Measurements from ENCODE around the gene SSC5D.

Gene SSC5D

DNA sequence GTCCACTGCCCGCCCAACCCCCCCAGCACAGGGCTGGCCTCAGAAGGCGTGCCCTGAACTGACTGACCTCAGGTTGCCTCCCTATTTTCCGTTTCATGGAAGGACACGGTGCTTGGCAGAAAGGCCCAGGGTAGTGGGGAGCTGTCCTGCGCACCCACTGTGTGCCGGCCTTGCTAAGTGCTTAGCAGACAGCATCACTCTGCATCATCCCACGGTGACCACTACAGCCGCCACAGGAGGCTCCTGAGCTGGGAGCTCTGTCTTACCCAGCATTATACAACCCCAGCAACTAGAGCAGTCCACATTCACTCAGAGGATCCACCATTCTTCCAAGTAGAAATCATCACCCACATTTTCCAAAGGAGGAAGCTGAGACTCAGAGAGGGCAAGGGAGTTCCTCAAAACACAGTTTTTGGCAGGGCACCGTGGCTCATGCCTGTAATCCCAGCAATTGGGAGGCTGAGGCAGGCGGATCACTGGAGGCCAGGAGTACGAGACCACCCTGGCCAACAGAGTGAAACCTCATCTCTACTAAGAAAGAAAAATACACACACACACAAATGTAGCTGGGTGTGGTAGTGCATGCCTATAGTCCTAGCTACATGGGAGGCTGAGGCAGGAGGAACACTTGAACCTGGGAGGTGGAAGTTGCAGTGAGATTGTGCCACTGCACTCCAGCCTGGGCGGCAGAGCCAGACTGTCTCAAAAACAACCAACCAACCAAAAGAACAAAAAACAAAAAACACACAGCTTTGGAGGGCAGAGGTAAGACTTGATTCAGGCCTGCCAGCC lies 47.1 kb downstream of the SSC5D start:
- in situ Hi-C loops (cut with HindIII; ENCODE audit: low sequenced_read_pairs): no loop called here

DNA sequence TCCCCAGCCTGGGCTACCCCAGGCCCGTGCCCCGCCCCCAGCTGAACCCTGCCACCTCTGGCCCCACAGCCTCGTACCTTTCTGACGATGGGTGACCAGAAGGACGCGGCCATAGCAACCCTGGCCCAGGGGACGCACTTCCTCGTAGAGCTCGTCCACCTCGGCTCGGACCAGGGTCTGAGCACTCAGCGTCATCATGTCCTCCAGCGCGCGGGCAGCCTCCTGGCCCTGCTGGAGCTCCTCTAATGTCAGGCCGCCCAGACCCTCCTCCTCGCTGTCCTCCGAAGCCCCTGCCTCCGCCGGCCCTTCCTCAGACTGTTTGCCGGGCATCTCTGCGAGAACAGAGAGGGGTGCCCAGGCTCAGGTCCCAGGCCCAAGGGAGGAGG lies 47.7 kb downstream of the SSC5D start:
- in situ Hi-C loops (cut with HindIII; ENCODE audit: low sequenced_read_pairs): no loop called here

DNA sequence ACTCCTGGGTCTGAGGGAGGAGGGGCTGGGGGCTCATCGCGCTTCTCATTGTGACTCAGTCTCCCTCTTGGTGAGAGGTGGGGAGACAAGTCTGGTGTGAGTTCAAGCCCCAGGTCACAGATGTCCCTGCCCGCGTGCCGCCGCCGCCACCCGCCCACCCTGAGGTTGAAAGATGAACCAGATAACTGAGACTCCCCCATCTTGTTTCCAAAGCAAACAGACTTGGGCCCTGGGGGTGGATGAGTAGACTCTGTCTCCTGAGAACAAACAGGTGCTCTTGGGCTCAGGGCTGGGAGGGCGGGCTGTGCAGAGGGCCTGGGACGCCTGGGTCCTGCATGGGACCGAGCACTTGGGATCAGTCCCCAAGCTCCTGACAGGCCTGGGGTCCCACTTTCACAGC lies 48.1 kb downstream of the SSC5D start:
- in situ Hi-C loops (cut with HindIII; ENCODE audit: low sequenced_read_pairs): no loop called here

DNA sequence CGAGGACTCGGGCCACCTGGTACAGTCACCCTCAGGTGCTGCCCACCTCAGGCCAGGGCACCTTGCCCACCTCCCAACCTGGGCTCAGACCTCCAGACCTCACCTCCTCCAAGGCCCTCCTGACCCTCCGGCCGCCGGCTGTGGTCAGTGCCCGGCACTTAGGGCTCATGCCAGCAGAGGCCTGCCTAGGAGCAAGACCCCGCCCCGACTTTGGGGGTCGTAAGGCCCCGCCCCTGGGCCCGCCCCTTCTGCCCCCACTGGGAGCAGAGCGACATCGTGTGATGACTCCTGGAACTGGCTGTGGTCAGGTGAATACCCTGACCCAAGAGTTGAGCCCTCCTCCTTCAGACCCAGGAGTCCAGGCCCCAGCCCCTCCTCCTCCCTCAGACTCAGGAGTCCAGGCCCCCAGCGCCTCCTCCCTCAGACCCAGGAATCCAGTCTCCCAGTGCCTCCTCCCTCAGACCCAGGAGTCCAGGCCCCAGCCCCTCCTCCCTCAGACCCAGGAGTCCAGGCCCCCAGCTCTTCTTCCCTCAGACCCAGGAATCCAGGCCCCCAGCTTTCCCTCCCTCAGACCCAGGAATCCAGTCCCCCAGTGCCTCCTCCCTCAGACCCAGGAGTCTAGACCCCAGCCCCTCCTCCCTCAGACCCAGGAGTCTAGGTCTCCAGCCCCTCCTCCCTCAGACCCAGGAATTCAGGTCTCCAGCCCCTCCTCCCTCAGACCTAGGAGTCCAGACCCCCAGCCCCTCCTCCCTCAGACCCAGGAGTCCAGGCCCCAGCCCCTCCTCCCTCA lies 48.9 kb downstream of the SSC5D start, which contains the start of gene SBK2:
SBK2 (minus strand) TSS at position 183 of the 790 bp plus-strand sequence. CDS start 839 bp downstream, outside the sequence.
- in situ Hi-C loops (cut with HindIII; ENCODE audit: low sequenced_read_pairs): no loop called here

DNA sequence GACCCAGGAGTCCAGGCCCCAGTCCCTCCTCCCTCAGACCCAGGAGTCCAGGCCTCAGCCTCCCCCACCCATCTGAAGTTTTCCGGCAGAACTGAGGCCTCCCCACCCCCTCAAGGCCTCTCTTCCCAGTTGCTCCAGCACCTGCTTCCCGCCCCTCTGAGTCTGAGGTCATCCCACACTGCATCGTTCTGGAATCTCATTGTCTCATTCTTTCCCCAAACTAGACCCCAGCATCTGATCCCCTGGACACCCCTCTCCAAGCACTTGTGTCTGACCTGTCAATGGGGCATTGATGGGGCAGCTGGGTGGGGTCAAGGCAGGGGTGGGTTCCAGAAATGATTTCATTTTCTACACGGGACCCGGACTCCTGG lies 49.5 kb downstream of the SSC5D start:
- in situ Hi-C loops (cut with HindIII; ENCODE audit: low sequenced_read_pairs): no loop called here

DNA sequence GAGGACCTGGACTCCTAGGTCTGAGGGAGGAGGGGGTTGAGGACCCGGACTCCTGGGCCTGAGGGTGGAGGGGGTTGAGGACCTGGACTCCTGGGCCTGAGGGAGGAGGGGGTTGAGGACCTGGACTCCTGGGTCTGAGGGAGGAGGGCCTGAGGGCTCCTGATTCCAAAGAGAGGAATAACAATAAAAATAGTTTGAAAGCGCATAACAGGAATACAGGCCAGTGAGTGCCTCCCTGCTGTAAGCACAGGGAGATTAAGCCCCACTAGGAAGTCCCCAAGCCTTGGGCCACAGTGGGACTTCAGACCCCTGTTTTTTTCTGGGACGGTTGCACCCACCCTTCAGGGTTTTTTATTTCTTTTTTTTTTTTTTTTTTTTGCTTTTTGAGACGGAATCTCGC lies 49.9 kb downstream of the SSC5D start:
- in situ Hi-C loops (cut with HindIII; ENCODE audit: low sequenced_read_pairs): no loop called here

DNA sequence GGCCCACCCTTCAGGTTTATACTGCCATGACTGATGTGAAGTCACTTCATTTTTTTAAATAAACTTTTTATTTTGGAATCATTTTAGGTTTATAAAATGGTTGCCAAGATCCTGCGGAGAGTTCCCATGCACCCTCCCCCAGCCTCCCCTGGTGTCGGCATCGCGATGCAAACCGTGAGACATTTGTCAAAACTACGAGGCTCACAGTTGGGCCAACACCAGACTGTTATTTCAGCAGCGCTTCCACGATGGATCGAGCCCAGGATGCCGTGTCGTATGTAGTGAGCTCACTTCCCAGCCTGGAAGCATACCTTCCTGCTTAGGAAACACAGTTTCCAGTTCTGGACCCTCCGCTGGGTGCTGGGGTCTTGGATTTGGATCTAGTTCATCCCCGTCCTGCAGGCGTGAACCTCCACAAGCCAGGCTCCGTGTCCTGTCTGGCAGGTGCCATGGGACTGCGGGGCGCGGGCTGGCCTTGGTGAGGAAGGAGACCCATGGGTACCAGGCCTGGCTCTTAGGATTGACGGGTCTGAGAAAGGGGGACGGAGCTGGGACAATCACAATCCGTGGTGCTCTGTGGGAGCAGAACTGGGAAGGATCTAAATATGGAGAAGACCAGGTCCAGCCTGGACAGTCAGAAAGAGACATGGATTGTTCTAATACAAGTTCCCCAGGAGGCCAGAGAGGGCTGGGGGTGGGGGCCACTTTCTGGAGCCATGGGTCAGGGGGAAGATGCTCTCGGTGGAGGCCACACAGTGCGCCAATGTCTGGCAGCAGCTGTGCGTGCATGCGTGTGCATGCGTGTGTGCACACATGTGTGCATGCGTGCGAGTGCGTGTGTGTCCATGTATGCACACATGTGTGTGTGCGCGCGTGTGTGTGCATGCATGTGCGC lies 51.1 kb downstream of the SSC5D start:
- in situ Hi-C loops (cut with HindIII; ENCODE audit: low sequenced_read_pairs): no loop called here

DNA sequence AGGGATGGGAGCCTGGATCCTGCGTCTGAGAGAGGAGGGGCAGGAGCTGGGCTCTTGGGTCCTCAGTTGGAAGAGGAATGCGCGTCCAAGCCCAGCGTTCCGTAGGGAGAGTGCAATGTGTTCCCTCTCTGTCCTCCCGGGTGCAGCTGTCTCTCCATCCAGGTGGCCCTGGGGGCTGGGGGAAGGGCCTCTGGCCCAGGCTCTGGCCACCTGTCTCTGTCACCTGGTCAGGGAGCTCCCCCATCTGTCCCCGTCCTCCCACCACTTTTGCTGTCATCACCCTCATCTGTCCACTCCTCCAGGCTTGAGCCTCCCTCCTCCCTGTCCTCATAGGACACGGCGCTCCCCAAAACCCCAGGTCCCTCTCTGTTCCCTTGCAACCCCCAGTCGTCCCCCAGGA lies 52.4 kb downstream of the SSC5D start:
- in situ Hi-C loops (cut with HindIII; ENCODE audit: low sequenced_read_pairs): no loop called here

DNA sequence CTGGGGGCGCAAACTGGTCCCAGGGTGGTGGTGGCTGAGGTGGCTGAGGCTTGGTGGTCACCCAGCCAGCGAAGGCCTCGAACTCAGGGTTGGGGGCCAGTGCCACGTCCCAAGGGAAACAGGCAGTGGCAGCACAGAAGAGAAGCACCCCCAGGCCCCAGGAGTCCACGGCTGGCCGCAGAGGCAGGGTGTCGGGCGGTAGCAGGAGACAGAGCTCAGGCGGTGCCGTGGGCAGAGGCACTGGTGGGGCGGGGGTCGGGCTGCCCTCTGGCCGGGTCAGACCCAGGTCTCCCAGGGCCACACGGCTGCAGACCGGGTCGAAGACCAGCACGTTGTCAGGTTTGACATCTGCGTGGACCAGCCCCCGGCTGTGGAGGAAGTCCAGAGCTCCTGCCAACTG lies 52.9 kb downstream of the SSC5D start:
- in situ Hi-C loops (cut with HindIII; ENCODE audit: low sequenced_read_pairs): no loop called here

DNA sequence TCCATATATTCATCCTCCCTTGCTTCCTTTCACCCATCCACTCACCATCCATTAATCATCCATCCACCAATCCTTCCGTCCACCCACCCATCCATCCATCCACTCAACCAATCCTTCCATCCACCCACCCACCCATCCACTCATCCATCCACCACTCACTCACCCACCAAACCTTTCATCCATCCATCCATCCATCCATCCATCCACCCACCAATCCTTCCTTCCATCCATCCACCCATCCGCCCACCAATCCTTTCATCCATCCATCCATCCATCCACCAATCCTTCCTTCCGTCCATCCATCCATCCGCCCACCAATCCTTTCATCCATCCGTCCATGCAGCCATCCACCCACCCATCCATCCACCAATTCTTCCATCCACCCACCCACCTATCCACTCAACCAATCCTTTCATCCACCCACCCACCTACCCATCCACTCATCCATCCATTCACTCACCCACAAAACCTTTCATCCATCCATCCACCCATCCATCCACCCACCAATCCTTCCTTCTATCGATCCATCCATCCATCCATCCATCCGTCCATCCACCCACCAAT lies 54.1 kb downstream of the SSC5D start:
- in situ Hi-C loops (cut with HindIII; ENCODE audit: low sequenced_read_pairs): no loop called here

DNA sequence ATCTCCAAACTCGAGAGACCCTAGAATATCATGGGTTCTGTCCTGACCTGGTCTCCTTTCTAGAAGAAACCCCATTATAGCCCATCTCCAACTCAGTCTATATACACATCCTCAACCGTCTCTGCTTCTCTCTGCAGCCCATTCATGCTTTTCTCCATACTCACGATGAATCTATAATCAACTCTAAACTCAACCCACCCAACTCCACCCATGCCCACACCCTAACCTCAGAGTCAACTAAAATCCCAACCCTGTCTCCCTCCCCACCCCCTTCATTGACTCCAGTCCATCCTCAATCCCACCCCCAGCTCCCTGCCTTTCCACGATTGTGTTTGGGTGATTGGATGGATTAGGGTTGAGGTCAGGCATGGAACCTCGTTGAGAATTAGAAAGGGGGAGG lies 55.3 kb downstream of the SSC5D start:
- in situ Hi-C loops (cut with HindIII; ENCODE audit: low sequenced_read_pairs): no loop called here

DNA sequence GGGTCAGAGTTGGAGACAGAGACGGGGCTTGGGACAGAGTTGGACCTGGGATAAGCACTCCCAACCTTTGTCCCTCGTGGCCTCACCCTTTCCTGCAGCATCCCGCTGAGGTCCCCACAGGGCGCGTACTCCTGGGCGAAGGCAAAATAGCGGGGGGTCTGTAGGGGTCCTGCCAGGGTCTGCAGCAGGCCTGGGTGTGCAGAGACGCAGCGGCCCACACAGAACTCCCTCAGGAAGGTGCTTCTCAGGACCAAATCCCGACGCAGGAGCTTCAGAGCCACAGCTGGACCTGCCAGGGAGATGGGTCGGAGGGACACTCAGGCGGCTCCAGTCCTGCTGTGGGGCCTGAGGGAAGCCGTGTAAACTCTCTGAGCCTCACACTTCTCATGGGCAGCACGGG lies 55.8 kb downstream of the SSC5D start:
- in situ Hi-C loops (cut with HindIII; ENCODE audit: low sequenced_read_pairs): no loop called here

DNA sequence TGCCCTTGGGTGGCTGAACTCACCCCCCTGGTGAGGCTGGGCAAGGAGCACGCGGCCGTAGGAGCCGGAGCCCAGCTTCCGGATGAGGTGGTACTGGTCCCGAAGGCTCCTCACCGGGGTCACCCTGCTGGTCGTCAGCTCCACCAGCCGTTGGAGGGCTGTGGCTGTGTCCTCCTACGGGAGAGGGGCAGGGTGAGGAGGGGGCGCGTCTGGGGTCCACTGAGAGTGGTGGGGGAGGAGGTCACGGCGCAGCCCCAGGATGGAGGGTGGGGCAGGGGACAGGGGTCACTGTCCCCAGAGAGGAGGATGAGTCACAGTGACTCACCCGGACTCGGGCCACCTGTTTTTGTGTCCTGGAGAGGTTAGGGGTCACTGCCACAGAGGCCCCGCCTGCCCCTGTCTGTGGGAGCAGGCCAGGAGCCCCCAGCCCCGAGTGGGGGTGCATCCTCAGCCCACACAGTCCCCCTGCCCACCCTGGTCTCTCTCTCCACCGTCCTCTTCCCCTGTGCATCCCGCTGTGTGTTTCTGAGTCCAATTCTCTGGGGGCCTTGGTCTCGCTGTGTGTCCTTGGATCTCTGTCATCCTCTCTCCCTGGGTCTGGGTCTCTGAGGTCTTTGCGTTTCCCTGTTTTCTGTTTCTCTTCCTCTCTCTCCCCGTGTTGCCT lies 56.7 kb downstream of the SSC5D start:
- in situ Hi-C loops (cut with HindIII; ENCODE audit: low sequenced_read_pairs): no loop called here

DNA sequence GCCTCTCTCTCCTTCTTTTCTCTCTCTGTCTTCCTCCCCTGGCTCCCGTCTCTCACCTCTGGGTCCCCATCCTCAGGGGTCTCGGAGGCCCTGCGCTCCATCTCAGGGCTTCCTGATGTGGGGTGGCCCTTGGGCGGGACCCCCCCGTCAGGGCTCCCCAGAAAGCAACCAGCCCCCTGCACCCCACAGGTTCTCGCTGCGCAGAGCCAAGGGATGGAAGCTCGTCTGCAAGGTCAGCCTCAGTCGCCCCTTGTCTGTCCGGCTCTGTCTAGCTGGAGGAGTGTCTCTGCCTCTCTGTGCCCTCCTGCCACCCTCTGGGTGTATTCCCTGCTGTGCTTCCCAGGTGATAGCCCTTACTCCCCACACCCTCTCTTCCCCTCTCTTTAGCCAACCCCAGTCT lies 57.2 kb downstream of the SSC5D start, which contains the start of gene SBK3:
SBK3 (minus strand) TSS at position 101 of the 400 bp plus-strand sequence; CDS start at position 101, 0 bp downstream.
- in situ Hi-C loops (cut with HindIII; ENCODE audit: low sequenced_read_pairs): no loop called here

DNA sequence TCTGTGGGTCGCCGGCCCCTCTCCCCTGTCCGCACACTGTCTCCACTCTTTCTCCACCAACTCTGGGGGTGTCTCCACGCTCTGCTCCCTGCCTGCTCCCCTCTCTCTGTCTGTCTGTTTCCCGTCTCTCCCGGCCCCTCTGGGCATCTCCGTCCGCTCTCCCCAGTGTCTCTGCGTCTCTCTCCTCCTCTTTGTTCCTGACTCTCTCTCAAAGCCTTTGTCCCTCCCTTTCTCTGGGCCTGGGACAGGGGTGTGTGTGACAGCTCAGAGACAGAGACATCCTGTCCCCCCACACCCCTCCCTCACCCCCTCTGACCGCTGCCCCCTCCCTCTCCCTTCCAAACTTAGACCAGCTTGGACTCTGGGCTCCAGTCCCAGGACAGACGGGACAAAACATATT lies 57.8 kb downstream of the SSC5D start:
- in situ Hi-C loops (cut with HindIII; ENCODE audit: low sequenced_read_pairs): no loop called here

DNA sequence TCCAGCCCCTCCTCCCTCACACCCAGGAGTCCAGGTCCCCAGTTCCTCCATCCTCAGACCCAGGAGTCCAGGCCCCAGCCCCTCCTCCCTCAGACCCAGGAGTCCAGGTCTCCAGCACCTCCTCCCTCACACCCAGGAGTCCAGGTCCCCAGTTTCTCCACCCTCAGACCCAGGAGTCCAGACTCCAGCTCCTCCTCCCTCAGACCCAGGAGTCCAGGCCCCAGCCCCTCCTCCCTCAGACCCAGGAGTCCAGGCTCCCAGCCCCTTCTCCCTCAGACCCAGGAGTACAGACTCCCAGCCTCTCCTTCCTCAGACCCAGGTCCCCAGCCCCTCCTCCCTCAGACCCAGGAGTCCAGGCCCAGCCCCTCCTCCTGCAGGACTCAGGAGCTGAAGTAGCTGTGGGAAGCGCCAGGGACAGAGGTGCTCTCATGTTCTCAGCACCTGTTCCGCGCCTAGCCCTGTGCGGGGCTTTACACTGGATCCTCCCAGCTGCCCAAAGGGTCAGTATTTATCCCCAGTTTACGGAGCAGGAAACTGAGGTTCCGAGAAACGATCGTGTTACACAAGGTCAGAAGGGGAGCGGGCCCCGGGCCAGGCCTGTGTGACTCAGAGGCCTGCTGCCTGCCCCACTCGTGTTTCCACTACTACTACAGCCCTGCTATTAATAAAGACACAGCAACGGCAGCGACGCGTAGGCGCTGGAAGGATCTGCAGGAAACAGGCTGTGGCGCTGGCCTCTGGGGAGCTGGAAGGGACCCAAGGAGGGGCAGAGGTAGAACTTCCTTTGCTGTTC lies 58.8 kb downstream of the SSC5D start:
- in situ Hi-C loops (cut with HindIII; ENCODE audit: low sequenced_read_pairs): no loop called here

DNA sequence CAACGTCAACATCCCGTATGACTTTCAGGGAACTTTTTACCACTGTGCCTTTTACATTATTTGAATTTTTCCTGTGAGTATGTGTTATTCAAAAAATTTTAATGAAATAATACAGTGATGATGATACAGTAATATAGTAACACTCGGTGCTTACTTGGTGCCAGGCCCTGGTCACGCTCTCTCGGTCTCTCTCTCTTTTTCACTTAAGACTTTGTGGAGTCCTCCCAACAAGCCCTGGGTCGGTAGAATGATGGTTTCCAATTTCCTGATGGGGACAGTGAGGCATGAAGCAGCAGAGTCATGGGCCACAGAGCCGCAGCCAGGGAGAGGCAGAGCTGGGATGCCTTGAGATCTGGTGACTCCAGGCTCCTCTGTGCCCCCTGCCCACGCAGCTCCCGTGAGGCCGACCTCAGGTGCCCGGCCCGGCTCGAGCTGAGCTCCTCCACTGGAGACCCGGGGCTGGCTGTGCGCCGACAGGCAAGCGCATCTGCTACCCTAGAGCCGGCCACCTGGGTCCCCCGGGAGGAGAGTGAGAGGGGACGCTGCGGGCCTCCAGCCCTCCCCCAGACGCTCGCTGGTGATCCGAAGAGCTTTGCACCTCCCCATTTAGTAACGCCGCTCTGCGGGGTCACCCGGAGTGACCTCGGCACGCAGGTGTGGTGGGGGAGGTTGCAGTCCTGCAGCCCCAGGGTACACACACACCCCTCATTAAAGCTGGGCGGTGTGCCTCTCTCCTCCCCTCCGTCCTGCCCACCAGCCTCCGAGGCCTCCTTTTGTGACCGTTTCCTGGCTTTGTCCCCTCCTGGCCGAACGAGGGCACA lies 61.5 kb downstream of the SSC5D start:
- in situ Hi-C loops (cut with HindIII; ENCODE audit: low sequenced_read_pairs): no loop called here

DNA sequence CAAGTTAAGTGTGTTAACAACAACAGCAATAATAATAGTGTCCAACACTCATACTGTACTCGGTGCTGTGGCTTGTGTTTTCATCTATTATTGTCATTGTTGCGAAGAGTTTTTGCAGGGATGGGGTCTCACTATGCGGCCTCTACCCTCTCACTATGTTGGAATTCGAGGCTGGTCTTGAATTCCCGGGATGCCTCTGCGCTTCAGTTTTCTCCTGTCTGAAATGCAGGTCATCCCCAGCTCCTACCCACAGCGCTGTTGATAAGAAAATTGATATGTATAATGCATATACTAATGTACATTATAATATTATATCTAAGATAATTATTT lies 62.0 kb downstream of the SSC5D start:
- in situ Hi-C loops (cut with HindIII; ENCODE audit: low sequenced_read_pairs): no loop called here

DNA sequence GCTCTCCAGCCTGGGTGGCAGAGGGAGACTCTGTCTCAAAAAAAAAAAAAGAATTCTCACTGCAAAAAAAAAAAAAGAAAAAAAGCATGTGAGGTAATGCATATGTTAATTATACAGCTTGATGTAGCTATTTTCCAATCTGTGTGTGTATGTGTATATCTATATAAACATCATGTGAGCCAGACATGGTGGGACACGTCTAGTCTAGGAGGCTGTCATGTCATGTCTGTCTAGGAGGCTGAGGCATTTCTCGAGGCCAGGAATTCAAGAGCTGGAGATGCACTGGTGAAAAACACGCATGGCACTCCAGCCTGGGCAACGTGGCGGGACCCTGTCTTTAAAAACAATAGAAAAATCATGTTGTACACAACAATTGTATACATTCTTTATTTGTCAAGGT lies 64.0 kb downstream of the SSC5D start:
- in situ Hi-C loops (cut with HindIII; ENCODE audit: low sequenced_read_pairs): no loop called here

All from DLD1 (cell line).